AML-193 (cell line): Measurements from ENCODE around the gene FTCDNL1.

Experiments
- DNase-seq, 2 experiments: peaks; one replicate each; lab custom pipeline; 2025; lab: John Stamatoyannopoulos, UW

The FTCDNL1 gene

GRCh38 chr2:199842631-199843395 is 8.2 kb downstream of the FTCDNL1 start:
- no peak for DNase-seq

GRCh38 chr2:199841409-199841808 is 9.6 kb downstream of the FTCDNL1 start:
- no peak for DNase-seq

DNA sequence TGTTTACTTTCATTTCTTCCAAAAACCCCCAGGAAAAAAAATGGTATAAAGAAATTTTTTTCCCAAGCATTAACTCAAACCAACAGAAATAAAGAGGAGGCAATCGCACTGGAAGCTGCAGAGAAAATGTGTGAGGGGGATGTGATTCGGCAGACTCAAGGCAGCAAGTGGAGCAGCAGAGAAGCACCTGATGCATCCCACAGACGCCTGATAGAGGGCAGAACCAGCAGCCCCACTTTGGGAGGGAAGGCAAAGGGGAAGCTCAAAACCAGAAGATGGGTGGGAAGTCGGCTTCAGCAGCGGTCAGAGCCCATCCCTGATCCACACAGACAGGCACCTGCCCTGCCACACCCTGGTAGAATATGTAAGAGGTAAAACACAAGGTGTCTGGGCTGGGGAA is 12.6 kb downstream of the FTCDNL1 start:
- no peak for DNase-seq

DNA sequence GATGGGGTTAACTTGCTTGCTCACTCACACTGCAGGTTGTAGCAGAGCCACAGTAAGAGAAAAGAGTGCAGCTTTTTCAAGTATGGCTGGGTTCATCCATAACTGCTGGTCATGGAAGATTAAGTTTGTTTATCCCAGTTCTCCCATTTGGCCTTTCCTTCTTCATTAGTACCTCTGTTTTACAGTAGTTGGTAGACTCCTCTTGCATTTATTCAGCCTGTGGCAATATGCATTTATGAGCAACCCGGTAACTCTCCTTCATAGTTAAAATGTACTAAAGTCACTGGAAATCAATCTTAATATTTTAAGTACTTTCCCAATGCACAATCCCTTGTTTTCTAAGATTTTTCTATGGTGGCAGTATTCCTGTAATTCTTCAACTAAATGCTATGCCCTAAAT is 14.0 kb downstream of the FTCDNL1 start:
- no peak for DNase-seq

DNA sequence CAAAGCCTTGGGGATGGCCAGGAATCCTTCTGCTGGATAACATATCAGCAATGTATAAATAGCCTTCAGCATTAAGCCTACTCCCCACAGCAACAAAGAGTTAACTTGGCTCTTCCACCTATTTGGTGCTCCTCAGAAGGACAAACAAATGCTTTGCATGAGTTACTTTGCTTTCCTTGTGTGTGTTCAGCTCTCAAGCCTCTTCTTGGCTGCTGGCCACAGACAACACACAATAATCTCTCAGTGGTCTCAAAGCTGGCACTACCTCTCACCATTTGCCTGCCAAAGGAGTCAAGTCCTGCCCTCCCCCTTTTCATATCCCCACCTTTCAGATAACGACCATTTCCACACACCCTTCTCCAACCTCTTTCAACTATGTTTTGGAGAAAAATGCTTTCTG is 17.5 kb downstream of the FTCDNL1 start:
- no peak for DNase-seq

GRCh38 chr2:199830531-199830930 is 20.5 kb downstream of the FTCDNL1 start:
- DNase-seq, result no peak

DNA sequence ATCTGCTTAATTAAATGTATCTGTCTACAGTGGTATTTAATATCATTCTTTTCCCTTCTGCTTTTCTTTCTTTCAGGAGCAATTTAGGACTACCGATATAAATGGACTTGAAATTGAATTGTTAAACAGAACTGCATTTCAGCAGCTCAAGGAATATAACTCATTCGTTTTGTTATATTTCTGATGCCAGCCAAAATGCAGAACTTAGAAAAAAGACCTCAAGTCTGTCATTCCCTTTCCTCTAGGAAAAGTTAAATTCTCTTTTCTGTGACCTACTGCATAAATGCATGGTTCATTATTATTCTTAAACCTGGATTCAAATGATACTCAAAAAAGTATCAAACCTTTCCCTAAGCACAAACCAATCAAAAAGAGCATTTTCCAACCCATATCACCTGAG is 21.4 kb downstream of the FTCDNL1 start:
- no peak for DNase-seq

DNA sequence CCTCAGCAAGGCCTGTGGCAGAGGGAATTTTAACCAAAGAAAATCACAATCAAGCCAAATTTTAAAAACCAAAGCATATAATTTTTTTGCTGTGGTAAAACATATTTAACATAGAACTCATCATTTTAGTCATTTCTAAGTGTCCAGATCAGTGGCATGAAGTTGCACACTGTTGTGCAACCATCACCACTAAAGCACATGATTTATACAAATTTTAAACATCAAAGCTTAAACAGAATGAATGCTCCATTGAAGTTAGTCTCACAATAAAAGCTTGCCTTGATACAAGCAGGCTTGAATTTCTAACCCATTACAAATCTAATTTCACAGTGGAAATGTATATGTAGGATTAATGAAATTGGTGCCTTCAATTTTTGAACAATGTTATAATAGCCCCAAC is 31.2 kb downstream of the FTCDNL1 start:
- no peak for DNase-seq

DNA sequence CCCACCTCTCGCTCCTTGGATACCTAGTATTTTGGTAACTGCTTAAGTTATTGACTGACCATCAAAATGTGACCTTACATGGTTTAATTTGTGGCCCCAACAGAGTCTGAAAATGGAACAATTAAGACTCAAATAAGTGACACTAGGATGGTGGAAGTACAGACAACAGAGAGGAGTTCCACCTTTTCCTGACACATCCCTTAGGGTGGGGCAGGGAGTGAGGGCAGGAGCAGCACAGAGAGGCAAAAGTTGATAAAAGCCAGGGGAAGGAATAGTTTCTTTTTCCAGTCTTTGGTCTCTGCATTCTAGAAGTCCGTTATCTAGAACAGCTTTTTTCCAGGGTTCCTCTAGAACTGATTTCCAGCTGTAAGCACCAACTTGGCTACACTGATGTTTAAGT is 32.2 kb downstream of the FTCDNL1 start:
- DNase-seq, result no peak

DNA sequence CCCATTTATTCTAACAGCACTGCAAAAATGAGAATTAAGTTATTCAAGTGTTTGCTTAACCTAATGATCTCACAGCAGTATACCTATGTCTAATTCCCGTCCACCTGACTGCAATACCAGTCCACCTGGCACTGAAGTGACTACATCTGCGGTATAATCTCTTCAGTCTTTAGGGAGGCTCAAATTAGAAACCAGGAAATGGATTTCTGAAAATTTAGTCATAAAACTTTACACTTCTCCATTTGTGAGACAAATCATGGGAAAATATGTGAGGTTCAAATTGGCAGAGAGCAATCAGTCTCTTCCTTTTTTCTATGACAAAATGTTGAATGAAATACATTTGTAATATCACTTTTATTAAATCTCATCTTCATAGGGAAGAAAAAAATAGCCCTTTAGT is 33.0 kb downstream of the FTCDNL1 start:
- DNase-seq, result no peak

GRCh38 chr2:199814817-199815211 is 36.2 kb downstream of the FTCDNL1 start:
- DNase-seq, result no peak

GRCh38 chr2:199814101-199814816 is 36.7 kb downstream of the FTCDNL1 start:
- DNase-seq, result no peak

DNA sequence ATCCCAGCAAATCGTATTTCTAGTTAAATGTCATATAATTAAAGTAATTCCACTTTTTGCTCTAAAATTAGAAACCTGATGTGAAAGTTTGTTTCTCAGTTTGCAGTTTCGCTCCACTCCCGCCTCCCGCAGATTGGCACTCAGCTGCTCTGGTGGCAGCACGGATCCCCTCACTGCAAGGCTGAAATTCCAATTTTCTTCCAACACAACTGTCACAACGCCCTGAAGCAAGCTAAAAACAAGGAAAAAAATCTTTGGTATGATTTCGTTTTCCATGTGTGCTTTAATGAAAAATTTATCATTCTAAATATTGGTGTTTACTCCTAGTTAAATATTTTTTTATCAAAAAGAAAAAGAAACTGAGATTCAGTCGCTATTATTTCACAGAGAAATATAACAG is 38.5 kb downstream of the FTCDNL1 start:
- DNase-seq, result no peak

- no peak for DNase-seq
Observed at GRCh38 chr2:199811346-199811745, 39.6 kb downstream of the FTCDNL1 start.

GRCh38 chr2:199810422-199811171 is 40.4 kb downstream of the FTCDNL1 start:
- DNase-seq, result no peak

- no peak for DNase-seq
Observed at GRCh38 chr2:199807966-199808365, 43.0 kb downstream of the FTCDNL1 start.

DNA sequence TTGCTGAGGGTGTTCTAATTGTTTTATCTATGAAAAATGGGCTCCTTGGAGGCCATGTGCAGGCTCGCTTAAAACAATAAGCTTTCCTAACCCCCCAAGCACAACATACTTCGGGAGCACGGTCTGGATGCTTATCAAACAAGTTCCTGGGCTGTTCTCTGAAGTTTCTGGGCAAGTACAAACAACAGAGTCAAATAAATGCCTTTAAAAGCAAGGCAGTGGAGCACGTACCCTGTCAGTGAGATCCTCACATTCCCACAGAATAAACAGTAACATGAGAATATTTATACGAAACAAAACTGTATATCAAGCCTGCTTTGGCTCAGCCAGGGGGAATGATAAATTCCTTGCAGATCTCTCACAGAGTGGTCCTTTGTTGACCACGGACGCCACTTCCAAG is 44.8 kb downstream of the FTCDNL1 start:
- no peak for DNase-seq

DNA sequence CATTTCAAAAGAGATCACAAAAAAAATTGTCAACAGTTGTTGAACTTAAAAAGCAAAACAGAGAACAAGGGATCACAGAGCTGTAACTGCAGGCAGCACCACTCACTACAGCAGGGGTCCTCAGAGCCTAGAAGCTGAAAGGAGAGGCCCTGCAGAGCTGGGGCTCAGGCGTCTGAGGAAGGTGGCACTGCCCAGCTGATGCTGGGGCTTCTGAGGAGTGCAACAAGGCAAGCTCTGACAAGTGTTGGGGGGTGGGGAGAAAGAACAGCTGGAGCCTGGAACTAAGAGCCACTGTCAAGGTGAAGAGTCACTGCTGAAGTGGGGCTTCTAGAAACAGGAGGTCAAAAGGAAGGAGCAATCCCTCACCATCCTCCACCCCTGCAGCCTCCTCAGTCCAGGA is 46.2 kb downstream of the FTCDNL1 start:
- DNase-seq, result no peak

- no peak for DNase-seq
Observed at GRCh38 chr2:199798831-199799580, 52.0 kb downstream of the FTCDNL1 start.

GRCh38 chr2:199797431-199798403 is 53.3 kb downstream of the FTCDNL1 start:
- no peak for DNase-seq

DNA sequence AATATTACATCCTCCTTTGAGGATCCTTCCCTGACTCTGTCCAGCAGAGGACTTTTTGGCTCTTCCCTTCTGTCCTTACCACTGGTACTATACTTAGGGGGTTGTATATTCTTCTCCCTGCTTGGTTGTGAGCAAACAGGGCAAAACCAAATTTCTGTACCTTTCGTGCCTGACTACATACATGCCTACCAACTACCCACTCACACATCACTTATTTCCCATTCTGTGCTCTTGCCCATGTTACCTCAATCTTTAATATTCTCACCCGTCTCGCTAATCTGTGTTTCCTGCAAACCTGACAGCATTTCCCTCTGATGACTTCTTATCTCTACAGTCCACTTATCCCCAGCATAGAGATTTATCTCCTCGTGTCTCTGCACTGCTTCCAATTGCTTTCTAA is 58.6 kb downstream of the FTCDNL1 start:
- no peak for DNase-seq
